B cell (primary cell): ENCODE data around the gene GABPB1.

ENCODE experiments used
- EZH2 ChIP-seq: IDR thresholded peaks from 2 replicates; pipeline ENCODE4 v1.6.1; 2012; ENCODE audit warnings: borderline replicate concordance, low read depth, mild to moderate bottlenecking, moderate library complexity, low read length; ENCODE audit not compliant: insufficient read depth, poor library complexity, severe bottlenecking
- TF ChIP-seq, protein P1 (sequence below): fragments of 200-600 bp; IDR thresholded peaks from one replicate; pipeline ENCODE4 v1.8.0; 2022; ENCODE audit warnings: antibody characterized with exemption, mild to moderate bottlenecking

- TF ChIP-seq, protein P1, sequence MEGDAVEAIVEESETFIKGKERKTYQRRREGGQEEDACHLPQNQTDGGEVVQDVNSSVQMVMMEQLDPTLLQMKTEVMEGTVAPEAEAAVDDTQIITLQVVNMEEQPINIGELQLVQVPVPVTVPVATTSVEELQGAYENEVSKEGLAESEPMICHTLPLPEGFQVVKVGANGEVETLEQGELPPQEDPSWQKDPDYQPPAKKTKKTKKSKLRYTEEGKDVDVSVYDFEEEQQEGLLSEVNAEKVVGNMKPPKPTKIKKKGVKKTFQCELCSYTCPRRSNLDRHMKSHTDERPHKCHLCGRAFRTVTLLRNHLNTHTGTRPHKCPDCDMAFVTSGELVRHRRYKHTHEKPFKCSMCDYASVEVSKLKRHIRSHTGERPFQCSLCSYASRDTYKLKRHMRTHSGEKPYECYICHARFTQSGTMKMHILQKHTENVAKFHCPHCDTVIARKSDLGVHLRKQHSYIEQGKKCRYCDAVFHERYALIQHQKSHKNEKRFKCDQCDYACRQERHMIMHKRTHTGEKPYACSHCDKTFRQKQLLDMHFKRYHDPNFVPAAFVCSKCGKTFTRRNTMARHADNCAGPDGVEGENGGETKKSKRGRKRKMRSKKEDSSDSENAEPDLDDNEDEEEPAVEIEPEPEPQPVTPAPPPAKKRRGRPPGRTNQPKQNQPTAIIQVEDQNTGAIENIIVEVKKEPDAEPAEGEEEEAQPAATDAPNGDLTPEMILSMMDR = no peak
- no peak for TF ChIP-seq EZH2
Measured at GRCh38 chr15:50350621-50351020, 4.4 kb downstream of the GABPB1 start.
